Tibial nerve (tissue), 3 donors: ENCODE results near the gene MT2A.

Experiments
- CTCF ChIP-seq, 5 experiments: fragments of 200-600 bp in 3 of 5; fragments of 450-650 bp in 2 of 5; sonication (generic) in 3 of 5; IDR thresholded peaks; one replicate each; pipeline ENCODE4 v1.5.1; 2016 to 2019; ENCODE audit warnings: antibody characterized with exemption in 5 of 5, mild to moderate bottlenecking in 3 of 5, moderate library complexity in 2 of 5
- POLR2A ChIP-seq, 2 donors: fragments of 450-650 bp; IDR thresholded peaks; one replicate each; pipeline ENCODE4 v1.6.1; 2017; ENCODE audit warnings: antibody characterized with exemption in 2 of 2, mild to moderate bottlenecking in 2 of 2, moderate library complexity in 2 of 2

GRCh38 chr16:56609463-56609921 is 1.1 kb downstream of the MT2A start:
- no peak for TF ChIP-seq CTCF (IDR thresholded peaks at IDR 0.05)
- peak in 1 of 2 donors; percentile 26 for TF ChIP-seq POLR2A (IDR thresholded peaks at IDR 0.05)
